Neural cell (in vitro differentiated cells): ENCODE measurements around the gene OAT.

Source experiments
- CTCF ChIP-seq: fragments of 450-650 bp; IDR thresholded peaks from 2 replicates; pipeline ENCODE4 v1.5.1; 2014; ENCODE audit warnings: antibody characterized with exemption, mild to moderate bottlenecking, moderate library complexity; ENCODE audit not compliant: poor library complexity, severe bottlenecking
- EP300 ChIP-seq: fragments of 450-650 bp; conservative IDR thresholded peaks from 2 replicates; pipeline ENCODE4 v1.6.1; 2014; ENCODE audit warnings: antibody characterized with exemption, mild to moderate bottlenecking, moderate library complexity; ENCODE audit not compliant: poor library complexity, severe bottlenecking
- EZH2 ChIP-seq: fragments of 200-600, 300-800 bp; shearing (Covaris generic), sonication (generic); IDR thresholded peaks from 2 replicates; pipeline ENCODE4 v1.6.1; 2014; ENCODE audit warnings: antibody characterized with exemption, low read length, borderline replicate concordance, mild to moderate bottlenecking; ENCODE audit not compliant: insufficient read depth, poor library complexity, severe bottlenecking
- POLR2AphosphoS5 ChIP-seq: IDR thresholded peaks from 2 replicates; pipeline ENCODE4 v1.6.1; 2012

GRCh38 chr10:124461642-124462347 lies 43.1 kb upstream of the OAT start, which contains the start of gene LHPP:
- TF ChIP-seq CTCF (peak; percentile 68), POLR2AphosphoS5 (peak; percentile 74), EZH2 (no peak), EP300 (peak; percentile 63)
